GM12878 (cell line): Measurements from ENCODE around the gene VPS26A. TPM values are rescaled to one million over a fixed set of nuclear protein-coding genes. Genes with fewer than 3 reads are reported as not detected.
A peak's percentile ranks its signal among the peaks of the same experiment; 100 is the strongest.

Experiments used
- BHLHE40 ChIP-seq, 2 experiments: fragments of 450-650 bp in 1 of 2; IDR thresholded peaks; 2 replicates each; pipeline ENCODE4 v1.6.1; 2011 to 2017; ENCODE audit warnings: low read depth in 2 of 2, borderline replicate concordance in 1 of 2, improper control_type of control experiment in 1 of 2, low read length in 1 of 2, mild to moderate bottlenecking in 1 of 2
- CBFB ChIP-seq: IDR thresholded peaks from 2 replicates; pipeline ENCODE4 v1.6.1; 2016; ENCODE audit warnings: antibody characterized with exemption, low read depth
- FOXK2 ChIP-seq: fragments of 450-650 bp; IDR thresholded peaks from 2 replicates; pipeline ENCODE4 v1.6.1; 2017; ENCODE audit warnings: mild to moderate bottlenecking, moderate library complexity
- HDGF ChIP-seq: fragments of 450-650 bp; IDR thresholded peaks from 2 replicates; pipeline ENCODE4 v1.6.1; 2016; ENCODE audit warnings: antibody characterized with exemption
- RUNX3 ChIP-seq: IDR thresholded peaks from 2 replicates; pipeline ENCODE4 v1.6.1; 2012; ENCODE audit warnings: low read length, inconsistent platforms
- SREBF1 ChIP-seq: IDR thresholded peaks from 2 replicates; pipeline ENCODE4 v1.6.1; 2012; ENCODE audit warnings: mild to moderate bottlenecking, low read length
- ZNF592 ChIP-seq: fragments of 450-650 bp; IDR thresholded peaks from 2 replicates; pipeline ENCODE4 v1.6.1; 2017; ENCODE audit warnings: mild to moderate bottlenecking, moderate library complexity
- ZNF687 ChIP-seq: fragments of 450-650 bp; IDR thresholded peaks from 2 replicates; pipeline ENCODE4 v1.6.1; 2017; ENCODE audit warnings: mild to moderate bottlenecking, moderate library complexity
- polyA plus RNA-seq, 11 experiments: library from polyadenylated mRNA; depleted of rRNA in 4 of 11; unstranded in 6 of 11; stranded (reverse) in 5 of 11; fragments of >200 nt; fragmentation: Nextera tagmentation in 4 of 11; fragmentation: Illumina TruSeq in 1 of 11; extraction: Ambion mirVana in 4 of 11; extraction: Trizol in 1 of 11; gene quantifications; 1 replicate in 1 of 11; 2 replicates in 10 of 11; pipeline versions ENCODE4 v1.2.1 to v1.2.3, GENCODE V29; 2011 to 2016; ENCODE audit warnings: inconsistent platforms in 2 of 11, missing spikeins in 2 of 11, low read depth in 1 of 11
- total RNA-seq, 4 experiments: library from RNA; depleted of rRNA in 3 of 4; stranded (reverse); fragments of >200 nt in 3 of 4; fragmentation: Illumina TruSeq in 1 of 4; extraction: Trizol in 1 of 4; gene quantifications; 2 replicates each; pipeline versions ENCODE4 v1.2.1 to v1.2.3, GENCODE V29; 2013 to 2021
- TF ChIP-seq, protein P1 (sequence below): fragments of 450-650 bp; formaldehyde crosslinking; IDR thresholded peaks from 2 replicates; pipeline ENCODE4 v1.5.0; 2022; ENCODE audit warnings: mild to moderate bottlenecking, missing genetic modification characterization
- TF ChIP-seq, protein P2 (sequence below): IDR thresholded peaks from 2 replicates; pipeline ENCODE4 v1.6.1; 2012; ENCODE audit warnings: low read depth, low read length, improper control_type of control experiment
- TF ChIP-seq, protein P3 (sequence below): IDR thresholded peaks from 2 replicates; pipeline ENCODE4 v1.6.1; 2012; ENCODE audit warnings: low read depth, low read length, improper control_type of control experiment
- TF ChIP-seq, protein P4 (sequence below): fragments of 450-650 bp; IDR thresholded peaks from 2 replicates; pipeline ENCODE4 v1.6.1; 2017; ENCODE audit warnings: low read depth, mild to moderate bottlenecking, moderate library complexity

VPS26A gene
- total and polyA plus RNA-seq, 10 of the 15 experiments (the other 5 are each of a cell fraction or from before 2014, with no cell fraction given), result 16.8 to 72.3 (median 26.8) TPM

- TF ChIP-seq, protein P1, sequence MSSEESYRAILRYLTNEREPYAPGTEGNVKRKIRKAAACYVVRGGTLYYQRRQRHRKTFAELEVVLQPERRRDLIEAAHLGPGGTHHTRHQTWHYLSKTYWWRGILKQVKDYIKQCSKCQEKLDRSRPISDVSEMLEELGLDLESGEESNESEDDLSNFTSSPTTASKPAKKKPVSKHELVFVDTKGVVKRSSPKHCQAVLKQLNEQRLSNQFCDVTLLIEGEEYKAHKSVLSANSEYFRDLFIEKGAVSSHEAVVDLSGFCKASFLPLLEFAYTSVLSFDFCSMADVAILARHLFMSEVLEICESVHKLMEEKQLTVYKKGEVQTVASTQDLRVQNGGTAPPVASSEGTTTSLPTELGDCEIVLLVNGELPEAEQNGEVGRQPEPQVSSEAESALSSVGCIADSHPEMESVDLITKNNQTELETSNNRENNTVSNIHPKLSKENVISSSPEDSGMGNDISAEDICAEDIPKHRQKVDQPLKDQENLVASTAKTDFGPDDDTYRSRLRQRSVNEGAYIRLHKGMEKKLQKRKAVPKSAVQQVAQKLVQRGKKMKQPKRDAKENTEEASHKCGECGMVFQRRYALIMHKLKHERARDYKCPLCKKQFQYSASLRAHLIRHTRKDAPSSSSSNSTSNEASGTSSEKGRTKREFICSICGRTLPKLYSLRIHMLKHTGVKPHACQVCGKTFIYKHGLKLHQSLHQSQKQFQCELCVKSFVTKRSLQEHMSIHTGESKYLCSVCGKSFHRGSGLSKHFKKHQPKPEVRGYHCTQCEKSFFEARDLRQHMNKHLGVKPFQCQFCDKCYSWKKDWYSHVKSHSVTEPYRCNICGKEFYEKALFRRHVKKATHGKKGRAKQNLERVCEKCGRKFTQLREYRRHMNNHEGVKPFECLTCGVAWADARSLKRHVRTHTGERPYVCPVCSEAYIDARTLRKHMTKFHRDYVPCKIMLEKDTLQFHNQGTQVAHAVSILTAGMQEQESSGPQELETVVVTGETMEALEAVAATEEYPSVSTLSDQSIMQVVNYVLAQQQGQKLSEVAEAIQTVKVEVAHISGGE (CRISPR knock-in tag), result no peak
- TF ChIP-seq RUNX3 (peak; percentile 21; the same call in 1 of the 2 replicates), HDGF (no peak), SREBF1 (no peak), ZNF592 (no peak), CBFB (no peak), FOXK2 (no peak), BHLHE40 (IDR thresholded peaks at IDR 0.05; ENCODE audit: borderline replicate concordance in 1 of 2, low read depth in 2 of 2, low read length in 1 of 2) (no peak), ZNF687 (0 out of 2 replicates have a peak, but pooled peaks have one; percentile 14)
- TF ChIP-seq, protein P2, sequence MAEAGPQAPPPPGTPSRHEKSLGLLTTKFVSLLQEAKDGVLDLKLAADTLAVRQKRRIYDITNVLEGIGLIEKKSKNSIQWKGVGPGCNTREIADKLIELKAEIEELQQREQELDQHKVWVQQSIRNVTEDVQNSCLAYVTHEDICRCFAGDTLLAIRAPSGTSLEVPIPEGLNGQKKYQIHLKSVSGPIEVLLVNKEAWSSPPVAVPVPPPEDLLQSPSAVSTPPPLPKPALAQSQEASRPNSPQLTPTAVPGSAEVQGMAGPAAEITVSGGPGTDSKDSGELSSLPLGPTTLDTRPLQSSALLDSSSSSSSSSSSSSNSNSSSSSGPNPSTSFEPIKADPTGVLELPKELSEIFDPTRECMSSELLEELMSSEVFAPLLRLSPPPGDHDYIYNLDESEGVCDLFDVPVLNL, result no peak
- TF ChIP-seq, protein P3, sequence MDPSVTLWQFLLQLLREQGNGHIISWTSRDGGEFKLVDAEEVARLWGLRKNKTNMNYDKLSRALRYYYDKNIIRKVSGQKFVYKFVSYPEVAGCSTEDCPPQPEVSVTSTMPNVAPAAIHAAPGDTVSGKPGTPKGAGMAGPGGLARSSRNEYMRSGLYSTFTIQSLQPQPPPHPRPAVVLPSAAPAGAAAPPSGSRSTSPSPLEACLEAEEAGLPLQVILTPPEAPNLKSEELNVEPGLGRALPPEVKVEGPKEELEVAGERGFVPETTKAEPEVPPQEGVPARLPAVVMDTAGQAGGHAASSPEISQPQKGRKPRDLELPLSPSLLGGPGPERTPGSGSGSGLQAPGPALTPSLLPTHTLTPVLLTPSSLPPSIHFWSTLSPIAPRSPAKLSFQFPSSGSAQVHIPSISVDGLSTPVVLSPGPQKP, result no peak
- TF ChIP-seq, protein P4, sequence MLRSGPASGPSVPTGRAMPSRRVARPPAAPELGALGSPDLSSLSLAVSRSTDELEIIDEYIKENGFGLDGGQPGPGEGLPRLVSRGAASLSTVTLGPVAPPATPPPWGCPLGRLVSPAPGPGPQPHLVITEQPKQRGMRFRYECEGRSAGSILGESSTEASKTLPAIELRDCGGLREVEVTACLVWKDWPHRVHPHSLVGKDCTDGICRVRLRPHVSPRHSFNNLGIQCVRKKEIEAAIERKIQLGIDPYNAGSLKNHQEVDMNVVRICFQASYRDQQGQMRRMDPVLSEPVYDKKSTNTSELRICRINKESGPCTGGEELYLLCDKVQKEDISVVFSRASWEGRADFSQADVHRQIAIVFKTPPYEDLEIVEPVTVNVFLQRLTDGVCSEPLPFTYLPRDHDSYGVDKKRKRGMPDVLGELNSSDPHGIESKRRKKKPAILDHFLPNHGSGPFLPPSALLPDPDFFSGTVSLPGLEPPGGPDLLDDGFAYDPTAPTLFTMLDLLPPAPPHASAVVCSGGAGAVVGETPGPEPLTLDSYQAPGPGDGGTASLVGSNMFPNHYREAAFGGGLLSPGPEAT, result no peak
Measured at GRCh38 chr10:69088801-69089501, 35.0 kb upstream of the VPS26A start (continued).
